Measurements from ENCODE around the gene SLC49A4.

Gene SLC49A4

DNA sequence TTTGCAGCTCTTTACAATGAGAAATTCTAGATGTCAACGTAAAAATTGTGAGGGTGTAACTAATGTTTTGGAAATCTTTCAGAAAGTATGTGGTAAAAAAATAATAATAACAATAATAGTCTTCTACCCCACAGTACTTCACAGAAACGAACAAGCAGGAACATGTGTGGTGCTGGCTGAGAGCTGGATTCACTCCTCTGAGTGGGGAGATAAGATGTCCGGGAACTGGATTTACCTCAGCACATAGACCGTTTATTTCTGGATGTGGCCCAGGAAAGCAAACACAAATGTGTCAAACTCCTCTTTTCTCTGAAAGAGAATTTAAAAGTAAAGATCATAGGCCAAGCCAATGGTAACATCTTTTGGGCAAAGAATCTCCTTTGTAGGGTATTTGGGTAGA lies 103.4 kb downstream of the SLC49A4 start:
- H3K79me2 ChIP-seq (ENCODE audit: insufficient read depth, low read length): no peaks in the 10 kb centered on the region
- H3K4me3 ChIP-seq (ENCODE audit: low read depth, low read length, poor library complexity, severe bottlenecking): no peak overlapping the region
- no peak overlapping the region for H3K27ac ChIP-seq (ENCODE audit: low read depth, low read length, poor library complexity, severe bottlenecking)
- H3K36me3 ChIP-seq (ENCODE audit: insufficient read depth, low read length): no peaks in the 10 kb centered on the region
- H3K4me1 ChIP-seq (ENCODE audit: insufficient read depth, low read length, severe bottlenecking): no peaks in the 10 kb centered on the region
- no peaks in the 10 kb centered on the region for H4K20me1 ChIP-seq (ENCODE audit: insufficient read depth, low read length)
- H2AFZ ChIP-seq (ENCODE audit: low read length): no peak overlapping the region
- no peaks in the 10 kb centered on the region for H3K9me3 ChIP-seq (ENCODE audit: low read length)
- H3K9me2 ChIP-seq (ENCODE audit: low read depth, low read length): no peaks in the 10 kb centered on the region
- TF ChIP-seq, protein P1, sequence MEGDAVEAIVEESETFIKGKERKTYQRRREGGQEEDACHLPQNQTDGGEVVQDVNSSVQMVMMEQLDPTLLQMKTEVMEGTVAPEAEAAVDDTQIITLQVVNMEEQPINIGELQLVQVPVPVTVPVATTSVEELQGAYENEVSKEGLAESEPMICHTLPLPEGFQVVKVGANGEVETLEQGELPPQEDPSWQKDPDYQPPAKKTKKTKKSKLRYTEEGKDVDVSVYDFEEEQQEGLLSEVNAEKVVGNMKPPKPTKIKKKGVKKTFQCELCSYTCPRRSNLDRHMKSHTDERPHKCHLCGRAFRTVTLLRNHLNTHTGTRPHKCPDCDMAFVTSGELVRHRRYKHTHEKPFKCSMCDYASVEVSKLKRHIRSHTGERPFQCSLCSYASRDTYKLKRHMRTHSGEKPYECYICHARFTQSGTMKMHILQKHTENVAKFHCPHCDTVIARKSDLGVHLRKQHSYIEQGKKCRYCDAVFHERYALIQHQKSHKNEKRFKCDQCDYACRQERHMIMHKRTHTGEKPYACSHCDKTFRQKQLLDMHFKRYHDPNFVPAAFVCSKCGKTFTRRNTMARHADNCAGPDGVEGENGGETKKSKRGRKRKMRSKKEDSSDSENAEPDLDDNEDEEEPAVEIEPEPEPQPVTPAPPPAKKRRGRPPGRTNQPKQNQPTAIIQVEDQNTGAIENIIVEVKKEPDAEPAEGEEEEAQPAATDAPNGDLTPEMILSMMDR (IDR thresholded peaks at IDR 0.05; ENCODE audit: low read length): no peak
- no peak for TF ChIP-seq EZH2 (IDR thresholded peaks at IDR 0.05; ENCODE audit: borderline replicate concordance, low read length)
- H3K4me2 ChIP-seq (ENCODE audit: low read length): no peak overlapping the region
- H3K27me3 ChIP-seq (ENCODE audit: insufficient read depth, low read length): no peaks in the 10 kb centered on the region
- H3K9ac ChIP-seq (ENCODE audit: low read length): no peak overlapping the region
- H3F3A ChIP-seq (ENCODE audit: insufficient read depth, low read length): no peaks in the 10 kb centered on the region

DNA sequence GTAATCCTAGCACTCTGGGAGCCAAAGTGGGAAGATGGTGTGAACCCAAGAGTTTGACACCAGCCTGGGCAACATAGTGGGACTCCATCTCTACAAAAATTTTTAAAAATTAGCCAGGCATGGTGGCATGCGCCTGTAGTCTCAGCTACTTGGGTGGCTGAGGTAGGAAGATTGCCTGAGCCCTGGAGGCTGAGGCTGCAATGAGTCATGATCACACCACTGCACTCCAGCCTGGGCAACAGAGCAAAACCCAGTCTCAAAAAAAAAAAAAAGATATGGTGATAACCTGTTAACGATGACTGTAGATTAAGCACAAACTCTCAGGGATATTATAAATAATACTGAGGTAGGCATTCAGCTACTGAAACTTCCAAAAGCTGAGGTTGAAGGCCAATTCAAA lies 107.5 kb downstream of the SLC49A4 start:
- H2AFZ ChIP-seq (ENCODE audit: low read length): no peak overlapping the region
- H3K4me1 ChIP-seq (ENCODE audit: insufficient read depth, low read length, severe bottlenecking): no peaks in the 10 kb centered on the region
- H3K79me2 ChIP-seq (ENCODE audit: insufficient read depth, low read length): no peaks in the 10 kb centered on the region
- TF ChIP-seq, protein P1 (IDR thresholded peaks at IDR 0.05; ENCODE audit: low read length): no peak
- TF ChIP-seq EZH2 (IDR thresholded peaks at IDR 0.05; ENCODE audit: borderline replicate concordance, low read length): no peak
- H3K4me3 ChIP-seq (ENCODE audit: low read depth, low read length, poor library complexity, severe bottlenecking): no peak overlapping the region
- H3K9ac ChIP-seq (ENCODE audit: low read length): no peak overlapping the region
- H3K27ac ChIP-seq (ENCODE audit: low read depth, low read length, poor library complexity, severe bottlenecking): no peak overlapping the region
- no peak overlapping the region for H3K4me2 ChIP-seq (ENCODE audit: low read length)
- no peaks in the 10 kb centered on the region for H3F3A ChIP-seq (ENCODE audit: insufficient read depth, low read length)
- no peaks in the 10 kb centered on the region; the same call in 1 of the 2 replicates for H3K27me3 ChIP-seq (ENCODE audit: insufficient read depth, low read length)
- H4K20me1 ChIP-seq (ENCODE audit: insufficient read depth, low read length): no peaks in the 10 kb centered on the region
- H3K36me3 ChIP-seq (ENCODE audit: insufficient read depth, low read length): no peaks in the 10 kb centered on the region
- no peaks in the 10 kb centered on the region for H3K9me2 ChIP-seq (ENCODE audit: low read depth, low read length)
- no peaks in the 10 kb centered on the region; the same call in 1 of the 2 replicates for H3K9me3 ChIP-seq (ENCODE audit: low read length)

DNA sequence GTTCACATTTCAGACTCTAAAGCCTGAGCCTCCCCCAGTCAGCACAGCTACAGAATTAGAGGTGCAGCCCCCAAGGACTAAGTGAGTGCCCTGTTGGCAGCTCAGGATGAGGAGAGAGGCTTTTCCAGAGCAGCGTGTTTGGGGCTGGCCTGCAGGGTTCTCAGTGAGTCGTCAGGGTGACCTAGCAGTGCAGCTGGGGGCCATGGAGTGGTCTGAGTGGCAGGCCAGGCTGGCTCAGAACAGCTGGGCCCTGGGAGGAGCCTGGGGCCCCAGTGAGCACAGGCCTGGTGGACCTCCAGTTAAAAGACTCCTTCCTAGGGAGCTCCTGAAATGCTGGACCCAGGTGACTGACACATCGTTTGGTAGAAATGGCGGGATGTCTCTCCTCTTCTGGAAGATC lies 108.3 kb downstream of the SLC49A4 start:
- Histone ChIP-seq H3K4me1 (ENCODE audit: insufficient read depth, low read length, severe bottlenecking) (no peaks in the 10 kb centered on the region), H3K27ac (ENCODE audit: low read depth, low read length, poor library complexity, severe bottlenecking) (no peak overlapping the region), H3K9ac (ENCODE audit: low read length) (no peak overlapping the region), H2AFZ (ENCODE audit: low read length) (no peak overlapping the region), H3F3A (ENCODE audit: insufficient read depth, low read length) (no peaks in the 10 kb centered on the region), H3K79me2 (ENCODE audit: insufficient read depth, low read length) (no peaks in the 10 kb centered on the region), H3K9me2 (ENCODE audit: low read depth, low read length) (no peaks in the 10 kb centered on the region), H3K9me3 (ENCODE audit: low read length) (no peaks in the 10 kb centered on the region; the same call in 1 of the 2 replicates), H3K36me3 (ENCODE audit: insufficient read depth, low read length) (no peaks in the 10 kb centered on the region), H3K4me2 (ENCODE audit: low read length) (no peak overlapping the region), H3K4me3 (ENCODE audit: low read depth, low read length, poor library complexity, severe bottlenecking) (no peak overlapping the region), H4K20me1 (ENCODE audit: insufficient read depth, low read length) (no peaks in the 10 kb centered on the region), H3K27me3 (ENCODE audit: insufficient read depth, low read length) (no peaks in the 10 kb centered on the region; the same call in 1 of the 2 replicates)
- no peak for TF ChIP-seq EZH2 (IDR thresholded peaks at IDR 0.05; ENCODE audit: borderline replicate concordance, low read length)
- TF ChIP-seq, protein P1 (IDR thresholded peaks at IDR 0.05; ENCODE audit: low read length): no peak
